ENCODE results near the gene SPSB1.

Gene SPSB1

GRCh38 chr1:9263276-9263855 is 29.3 kb upstream of the SPSB1 start:
- in situ Hi-C loops (cut with HindIII; ENCODE audit: low pct_unique_long_range_greater_than_20kb, low sequenced_read_pairs): no loop called here
- no peak for DNase-seq (ENCODE audit: low read depth in 1 of 2, low spot score in 1 of 2)
- no peak for TF ChIP-seq JUND (IDR thresholded peaks at IDR 0.05; ENCODE audit: low read depth)

GRCh38 chr1:9263984-9264872 is 28.5 kb upstream of the SPSB1 start:
- in situ Hi-C loops (cut with HindIII; ENCODE audit: low pct_unique_long_range_greater_than_20kb, low sequenced_read_pairs): no loop called here
- no peak for DNase-seq (ENCODE audit: low read depth in 1 of 2, low spot score in 1 of 2)
- TF ChIP-seq JUND (IDR thresholded peaks at IDR 0.05; ENCODE audit: low read depth): no peak

GRCh38 chr1:9265037-9265436 is 27.7 kb upstream of the SPSB1 start:
- DNase-seq (ENCODE audit: low read depth in 1 of 2, low spot score in 1 of 2): no peak
- TF ChIP-seq JUND (IDR thresholded peaks at IDR 0.05; ENCODE audit: low read depth): no peak
- in situ Hi-C loops (cut with HindIII; ENCODE audit: low pct_unique_long_range_greater_than_20kb, low sequenced_read_pairs): no loop called here

GRCh38 chr1:9265968-9266367 is 26.7 kb upstream of the SPSB1 start:
- DNase-seq (ENCODE audit: low read depth in 1 of 2, low spot score in 1 of 2): no peak
- TF ChIP-seq JUND (IDR thresholded peaks at IDR 0.05; ENCODE audit: low read depth): no peak
- in situ Hi-C loops (cut with HindIII; ENCODE audit: low pct_unique_long_range_greater_than_20kb, low sequenced_read_pairs): no loop called here

GRCh38 chr1:9267352-9267686 is 25.4 kb upstream of the SPSB1 start:
- in situ Hi-C loops (cut with HindIII; ENCODE audit: low pct_unique_long_range_greater_than_20kb, low sequenced_read_pairs): no loop called here
- no peak for DNase-seq (ENCODE audit: low read depth in 1 of 2, low spot score in 1 of 2)
- TF ChIP-seq JUND (IDR thresholded peaks at IDR 0.05; ENCODE audit: low read depth): no peak

GRCh38 chr1:9267827-9268581 is 24.7 kb upstream of the SPSB1 start:
- in situ Hi-C loops (cut with HindIII; ENCODE audit: low pct_unique_long_range_greater_than_20kb, low sequenced_read_pairs): no loop called here
- DNase-seq (ENCODE audit: low read depth in 1 of 2, low spot score in 1 of 2): no peak
- TF ChIP-seq JUND (IDR thresholded peaks at IDR 0.05; ENCODE audit: low read depth): no peak

- DNase-seq (ENCODE audit: low read depth in 1 of 2, low spot score in 1 of 2): peak in 1 of 2 experiments; percentile 6
- in situ Hi-C loops (cut with HindIII; ENCODE audit: low pct_unique_long_range_greater_than_20kb, low sequenced_read_pairs): no loop called here
- TF ChIP-seq JUND (IDR thresholded peaks at IDR 0.05; ENCODE audit: low read depth): no peak
Measured at GRCh38 chr1:9269078-9269501, 23.6 kb upstream of the SPSB1 start.

GRCh38 chr1:9269721-9270120 is 23.0 kb upstream of the SPSB1 start:
- DNase-seq (ENCODE audit: low read depth in 1 of 2, low spot score in 1 of 2): no peak
- in situ Hi-C loops (cut with HindIII; ENCODE audit: low pct_unique_long_range_greater_than_20kb, low sequenced_read_pairs): no loop called here
- TF ChIP-seq JUND (IDR thresholded peaks at IDR 0.05; ENCODE audit: low read depth): no peak

GRCh38 chr1:9270290-9270883 is 22.3 kb upstream of the SPSB1 start:
- in situ Hi-C loops (cut with HindIII; ENCODE audit: low pct_unique_long_range_greater_than_20kb, low sequenced_read_pairs): no loop called here
- no peak for TF ChIP-seq JUND (IDR thresholded peaks at IDR 0.05; ENCODE audit: low read depth)
- peak in 1 of 2 experiments; percentile 23 for DNase-seq (ENCODE audit: low read depth in 1 of 2, low spot score in 1 of 2)

- TF ChIP-seq JUND (IDR thresholded peaks at IDR 0.05; ENCODE audit: low read depth): no peak
- in situ Hi-C loops (cut with HindIII; ENCODE audit: low pct_unique_long_range_greater_than_20kb, low sequenced_read_pairs): no loop called here
- no peak for DNase-seq (ENCODE audit: low read depth in 1 of 2, low spot score in 1 of 2)
Measured at GRCh38 chr1:9271283-9271682, 21.4 kb upstream of the SPSB1 start.

- no peak for TF ChIP-seq JUND (IDR thresholded peaks at IDR 0.05; ENCODE audit: low read depth)
- no peak for DNase-seq (ENCODE audit: low read depth in 1 of 2, low spot score in 1 of 2)
- in situ Hi-C loops (cut with HindIII; ENCODE audit: low pct_unique_long_range_greater_than_20kb, low sequenced_read_pairs): no loop called here
Measured at GRCh38 chr1:9271861-9272595, 20.7 kb upstream of the SPSB1 start.

GRCh38 chr1:9273177-9273576 is 19.5 kb upstream of the SPSB1 start:
- no peak for DNase-seq (ENCODE audit: low read depth in 1 of 2, low spot score in 1 of 2)
- no peak for TF ChIP-seq JUND (IDR thresholded peaks at IDR 0.05; ENCODE audit: low read depth)
- in situ Hi-C loops (cut with HindIII; ENCODE audit: low pct_unique_long_range_greater_than_20kb, low sequenced_read_pairs): no loop called here

Data from T47D (cell line).